ENCODE results near the gene SRGAP3.

Gene SRGAP3

GRCh38 chr3:9021271-9022009 lies 228.0 kb downstream of the SRGAP3 start:
- no peak for DNase-seq (ENCODE audit: low read depth, low spot score)

- no peak for DNase-seq (ENCODE audit: low read depth, low spot score)
Measured at GRCh38 chr3:9020426-9020825, 229.0 kb downstream of the SRGAP3 start.

- DNase-seq (ENCODE audit: low read depth, low spot score) = no peak
Measured at GRCh38 chr3:9019259-9019961, 230.0 kb downstream of the SRGAP3 start.

- DNase-seq (ENCODE audit: low read depth, low spot score) = no peak
Measured at GRCh38 chr3:9015250-9015649, 234.2 kb downstream of the SRGAP3 start.

GRCh38 chr3:9013782-9014563 lies 235.5 kb downstream of the SRGAP3 start:
- no peak for DNase-seq (ENCODE audit: low read depth, low spot score)

- DNase-seq (ENCODE audit: low read depth, low spot score) = no peak
Measured at GRCh38 chr3:9012521-9012920, 236.9 kb downstream of the SRGAP3 start.

GRCh38 chr3:9009976-9010545 lies 239.4 kb downstream of the SRGAP3 start:
- DNase-seq (ENCODE audit: low read depth, low spot score) = no peak

- DNase-seq (ENCODE audit: low read depth, low spot score) = no peak
Measured at GRCh38 chr3:9008550-9009255, 240.7 kb downstream of the SRGAP3 start.

GRCh38 chr3:9007928-9008327 lies 241.5 kb downstream of the SRGAP3 start:
- no peak for DNase-seq (ENCODE audit: low read depth, low spot score)

- DNase-seq (ENCODE audit: low read depth, low spot score) = no peak
Measured at GRCh38 chr3:9007213-9007612, 242.2 kb downstream of the SRGAP3 start.

GRCh38 chr3:9000041-9000440 lies 249.4 kb downstream of the SRGAP3 start:
- DNase-seq (ENCODE audit: low read depth, low spot score) = no peak

- no peak for DNase-seq (ENCODE audit: low read depth, low spot score)
Measured at GRCh38 chr3:8997151-8997550, 252.3 kb downstream of the SRGAP3 start.

GRCh38 chr3:8996681-8997121 lies 252.7 kb downstream of the SRGAP3 start:
- DNase-seq (ENCODE audit: low read depth, low spot score) = no peak

- DNase-seq (ENCODE audit: low read depth, low spot score) = no peak
Measured at GRCh38 chr3:8996216-8996615, 253.2 kb downstream of the SRGAP3 start.

GRCh38 chr3:8994226-8994625 lies 255.2 kb downstream of the SRGAP3 start:
- no peak for DNase-seq (ENCODE audit: low read depth, low spot score)

GRCh38 chr3:8993331-8993730 lies 256.1 kb downstream of the SRGAP3 start:
- no peak for DNase-seq (ENCODE audit: low read depth, low spot score)

GRCh38 chr3:8992854-8993253 lies 256.6 kb downstream of the SRGAP3 start:
- no peak for DNase-seq (ENCODE audit: low read depth, low spot score)

- no peak for DNase-seq (ENCODE audit: low read depth, low spot score)
Measured at GRCh38 chr3:8992199-8992598, 257.2 kb downstream of the SRGAP3 start.

- no peak for DNase-seq (ENCODE audit: low read depth, low spot score)
Measured at GRCh38 chr3:8990266-8991215, 258.9 kb downstream of the SRGAP3 start.
